Activated T-helper 2 cell treated with anti-CD3 and anti-CD28 coated beads, Interferon-gamma antibody, Interleukin-2, Interleukin-4, amounts not matched to agents 10 μg/mL and 5 μg/mL and 100 μg/mL, durations not matched to agents 14 hours and 24 hours and 36 hours (primary cell): ENCODE data around the gene TULP4. TPM values are rescaled to one million over a fixed set of nuclear protein-coding genes. Genes with fewer than 3 reads are reported as not detected.
"Not testable (repeated sequence)": the region's sequence is repeated elsewhere in the genome, so short reads cannot be mapped to it uniquely, and the experiment has no call there.

Source experiments
- DNase-seq: peaks from one replicate; pipeline ENCODE4 v3.0.0; 2021; ENCODE audit warnings: low spot score
- H3K27ac Mint-ChIP-seq: one replicate; pipeline ENCODE4 v1.8.0; 2021; ENCODE audit warnings: mixed read lengths
- H3K27me3 Mint-ChIP-seq: one replicate; pipeline ENCODE4 v1.8.0; 2021; ENCODE audit warnings: low read depth, mixed read lengths
- H3K36me3 Mint-ChIP-seq: one replicate; pipeline ENCODE4 v1.8.0; 2021; ENCODE audit warnings: low read depth, mixed read lengths
- H3K4me1 Mint-ChIP-seq: one replicate; pipeline ENCODE4 v1.8.0; 2021; ENCODE audit warnings: low read depth, mixed read lengths
- H3K4me3 Mint-ChIP-seq: one replicate; pipeline ENCODE4 v1.8.0; 2021; ENCODE audit warnings: low read depth, mild to moderate bottlenecking, moderate library complexity, mixed read lengths
- H3K9me3 Mint-ChIP-seq: one replicate; pipeline ENCODE4 v1.8.0; 2021; ENCODE audit warnings: mixed read lengths
- intact Hi-C: fragments of 100-400 bp; cut with micrococcal nuclease; formaldehyde crosslinking; loops from one replicate; pipeline ENCODE4 v1.15.1; 2023
- total RNA-seq: library from RNA; stranded (reverse); gene quantifications from 2 replicates; pipeline ENCODE4 v1.2.3, GENCODE V29; 2022

The TULP4 gene
- total RNA-seq, 1 donor from 2014 or later = 19.8 TPM

DNA sequence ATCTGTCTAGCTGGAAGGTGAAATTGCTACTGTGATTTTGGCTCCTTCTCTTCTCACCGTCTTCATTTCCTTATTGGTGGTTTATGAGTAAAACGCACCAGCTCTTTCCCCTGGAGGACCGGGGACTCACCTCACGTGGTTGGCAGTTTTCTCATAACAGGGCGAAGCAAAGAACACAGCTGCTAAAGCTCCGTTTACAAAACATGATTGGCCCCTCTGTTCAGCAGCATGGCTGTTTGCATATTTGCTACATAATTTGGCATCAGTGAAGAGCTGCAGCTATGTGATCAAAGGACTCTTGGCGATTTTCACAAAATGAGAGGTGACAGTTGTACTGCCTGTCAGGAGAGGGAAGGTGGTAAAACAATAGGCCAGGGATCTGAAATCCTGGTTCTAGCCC, 227.1 kb downstream of the TULP4 start:
- H3K27ac Mint-ChIP-seq = no peak overlapping the region
- H3K9me3 Mint-ChIP-seq = no peaks in the 10 kb centered on the region
- peaks cover 2% of the 10 kb centered on the region for H3K4me1 Mint-ChIP-seq
- no peak overlapping the region for H3K4me3 Mint-ChIP-seq
- no peaks in the 10 kb centered on the region for H3K36me3 Mint-ChIP-seq
- H3K27me3 Mint-ChIP-seq = peaks cover 44% of the 10 kb centered on the region
- intact Hi-C loops = no loop called here
- DNase-seq = no peak

DNA sequence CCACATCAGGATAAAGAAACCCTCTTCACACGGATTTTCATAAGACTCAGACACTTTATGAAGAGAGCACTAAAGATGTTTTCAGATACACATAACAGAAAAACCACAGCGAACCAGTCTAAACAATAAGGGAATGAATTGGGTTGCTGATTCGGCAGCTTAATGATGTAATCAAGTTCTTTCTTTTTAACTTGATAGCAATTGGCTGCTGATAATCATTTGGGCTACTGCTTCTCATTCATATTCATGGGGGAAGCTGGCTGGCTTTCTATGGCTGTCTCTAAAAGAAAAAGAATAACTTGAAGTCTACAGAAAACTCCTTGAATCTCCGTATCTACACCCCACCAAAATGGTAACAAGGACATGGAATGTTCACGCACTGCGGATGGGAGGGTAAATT, 227.6 kb downstream of the TULP4 start:
- Mint-ChIP-seq H3K4me1 (peaks cover 2% of the 10 kb centered on the region), H3K27me3 (peaks cover 44% of the 10 kb centered on the region), H3K36me3 (no peaks in the 10 kb centered on the region), H3K9me3 (no peaks in the 10 kb centered on the region), H3K27ac (no peak overlapping the region), H3K4me3 (no peak overlapping the region)
- DNase-seq = no peak
- intact Hi-C loops = no loop called here

DNA sequence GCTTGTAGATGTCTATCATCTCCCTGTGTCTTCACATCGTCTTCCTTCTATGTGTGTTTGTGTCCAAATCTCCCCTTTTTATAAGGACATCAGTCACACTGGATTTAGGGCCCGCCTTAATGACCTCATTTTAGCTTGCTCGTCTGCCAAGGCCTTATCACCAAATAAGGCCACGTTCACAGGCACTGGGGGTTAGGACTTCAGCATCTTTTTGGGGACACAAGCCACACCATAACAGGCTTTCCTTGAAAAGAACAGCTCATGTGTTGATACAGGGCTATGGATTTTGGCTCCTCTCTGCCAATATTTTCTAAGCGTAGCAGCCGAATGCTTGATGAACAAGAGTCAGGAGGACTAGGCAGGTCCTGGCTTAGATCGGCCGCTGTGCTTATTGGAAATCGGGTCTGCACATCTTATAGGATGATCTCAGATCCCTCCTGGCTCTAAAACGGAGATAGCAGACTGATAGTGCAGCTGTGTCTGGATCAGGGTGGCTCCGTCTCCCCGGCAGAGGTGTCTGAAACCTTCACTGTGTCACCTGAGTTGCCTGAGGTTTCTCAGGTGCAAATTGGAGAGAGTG, 231.4 kb downstream of the TULP4 start:
- Mint-ChIP-seq H3K27ac (no peak overlapping the region), H3K9me3 (no peaks in the 10 kb centered on the region), H3K4me3 (no peak overlapping the region), H3K4me1 (peaks cover under 1% of the 10 kb centered on the region), H3K27me3 (peaks cover 27% of the 10 kb centered on the region), H3K36me3 (no peaks in the 10 kb centered on the region)
- DNase-seq = no peak
- intact Hi-C loops = no loop called here

DNA sequence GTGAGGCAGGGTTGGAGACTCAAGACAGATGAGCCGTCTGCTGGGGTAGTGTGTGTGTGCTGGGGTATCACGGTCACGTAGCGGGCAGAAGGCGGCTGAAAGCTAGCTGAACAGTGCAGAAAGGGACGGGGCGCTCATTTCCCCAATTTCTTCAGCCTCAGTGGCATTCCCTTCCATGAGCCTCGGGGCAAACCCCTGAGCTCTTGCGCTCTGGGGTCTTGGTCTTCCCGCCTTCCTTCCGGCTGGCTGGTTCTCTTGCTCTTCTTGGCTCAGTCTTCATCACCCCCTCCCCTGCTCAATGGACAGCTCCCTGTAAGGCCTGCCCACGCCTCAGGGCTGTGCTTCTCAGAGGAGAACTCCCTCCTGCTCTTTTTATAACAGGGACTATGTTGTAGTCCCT, 232.2 kb downstream of the TULP4 start:
- Mint-ChIP-seq H3K4me3 (no peak overlapping the region), H3K27me3 (peaks cover 22% of the 10 kb centered on the region), H3K27ac (no peak overlapping the region), H3K9me3 (no peaks in the 10 kb centered on the region), H3K4me1 (no peaks in the 10 kb centered on the region), H3K36me3 (no peaks in the 10 kb centered on the region)
- no peak for DNase-seq
- intact Hi-C loops = no loop called here

DNA sequence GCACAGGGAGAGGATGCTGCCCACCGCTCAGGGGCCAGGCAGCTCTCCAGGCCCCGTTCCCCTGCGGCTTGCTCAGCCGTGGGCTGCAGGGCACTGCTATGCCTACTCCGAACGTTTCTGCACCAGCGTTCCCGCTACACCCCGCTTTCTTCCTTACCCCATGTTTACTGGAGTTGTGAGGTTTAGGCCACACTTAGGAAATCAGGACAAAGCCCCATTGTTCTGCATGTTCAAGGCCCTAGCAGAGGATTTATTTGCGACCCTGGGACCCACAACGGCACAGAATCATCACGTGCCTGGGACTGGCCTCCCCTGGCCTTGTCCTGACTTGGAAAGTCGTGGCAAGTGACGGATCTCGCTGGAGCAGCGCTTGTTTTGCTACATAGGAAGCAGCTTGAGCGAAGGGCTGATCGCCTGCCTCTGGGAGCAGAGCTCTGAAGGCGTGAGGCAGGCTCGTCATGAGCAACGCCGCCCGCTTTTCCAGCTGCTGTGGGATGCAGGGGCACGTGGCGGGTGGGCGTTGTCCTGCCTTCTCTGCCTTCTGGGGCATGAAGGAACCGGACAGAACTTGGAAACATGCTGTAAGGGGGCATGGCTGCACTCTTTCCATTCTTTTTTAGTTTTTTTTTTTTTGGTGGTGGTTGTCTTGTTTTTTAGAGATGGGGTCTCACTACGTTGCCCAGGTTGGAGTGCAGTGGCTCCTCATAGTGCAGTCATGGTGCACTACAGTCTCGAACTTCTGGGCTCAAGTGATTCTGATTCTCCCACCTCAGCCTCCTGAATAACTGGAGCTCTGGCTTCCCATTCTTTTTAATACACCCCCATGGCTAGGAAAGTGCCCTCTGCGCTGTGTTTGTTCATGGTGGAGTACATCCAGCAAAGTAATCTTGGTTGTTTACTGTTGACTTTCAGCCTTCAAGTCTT, 233.0 kb downstream of the TULP4 start:
- Mint-ChIP-seq H3K27ac (no peak overlapping the region), H3K27me3 (peaks cover 15% of the 10 kb centered on the region), H3K4me1 (no peaks in the 10 kb centered on the region), H3K4me3 (no peak overlapping the region), H3K36me3 (no peaks in the 10 kb centered on the region), H3K9me3 (no peaks in the 10 kb centered on the region)
- intact Hi-C loops = no loop called here
- DNase-seq = no peak

DNA sequence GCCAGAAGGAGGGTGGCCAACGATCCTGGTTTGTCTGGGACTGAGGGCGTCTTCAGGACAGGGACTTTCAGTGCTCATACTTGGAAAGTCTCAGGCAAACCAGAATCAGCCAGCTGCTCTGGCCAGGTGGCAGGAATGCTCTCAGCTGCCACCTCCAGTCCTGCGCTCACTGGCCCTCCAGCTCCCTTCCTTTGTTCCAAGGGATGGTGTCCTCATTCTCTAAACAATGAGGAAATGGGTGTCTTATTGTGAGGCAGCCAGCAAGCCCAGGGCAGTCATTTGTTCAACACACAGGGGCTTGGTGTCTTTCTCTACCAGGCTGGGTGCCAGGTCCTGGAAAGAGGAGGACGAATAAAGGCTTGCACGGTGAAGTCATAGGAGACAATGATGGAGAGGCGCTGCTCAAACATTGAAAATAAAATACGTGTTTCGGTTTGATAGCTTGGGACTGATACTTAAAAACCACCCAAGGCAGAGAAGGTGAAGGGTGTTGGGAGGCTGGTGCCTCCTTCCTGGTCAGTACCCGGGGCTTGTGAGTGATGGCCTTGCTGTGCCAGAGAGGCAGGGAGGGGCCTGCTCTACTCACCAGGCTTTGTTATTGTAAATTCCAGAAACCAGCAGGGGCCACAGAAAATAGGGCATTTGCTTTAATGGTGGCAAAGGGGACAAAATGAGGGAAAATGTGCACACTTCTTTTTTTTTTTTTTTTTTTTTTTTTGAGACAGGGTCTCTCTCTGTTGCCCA, 236.3 kb downstream of the TULP4 start:
- no peak overlapping the region for H3K4me3 Mint-ChIP-seq
- no peak for DNase-seq
- H3K9me3 Mint-ChIP-seq = no peaks in the 10 kb centered on the region
- peaks cover 15% of the 10 kb centered on the region for H3K27me3 Mint-ChIP-seq
- H3K4me1 Mint-ChIP-seq = no peaks in the 10 kb centered on the region
- no peaks in the 10 kb centered on the region for H3K36me3 Mint-ChIP-seq
- no peak overlapping the region for H3K27ac Mint-ChIP-seq
- intact Hi-C loops = no loop called here

DNA sequence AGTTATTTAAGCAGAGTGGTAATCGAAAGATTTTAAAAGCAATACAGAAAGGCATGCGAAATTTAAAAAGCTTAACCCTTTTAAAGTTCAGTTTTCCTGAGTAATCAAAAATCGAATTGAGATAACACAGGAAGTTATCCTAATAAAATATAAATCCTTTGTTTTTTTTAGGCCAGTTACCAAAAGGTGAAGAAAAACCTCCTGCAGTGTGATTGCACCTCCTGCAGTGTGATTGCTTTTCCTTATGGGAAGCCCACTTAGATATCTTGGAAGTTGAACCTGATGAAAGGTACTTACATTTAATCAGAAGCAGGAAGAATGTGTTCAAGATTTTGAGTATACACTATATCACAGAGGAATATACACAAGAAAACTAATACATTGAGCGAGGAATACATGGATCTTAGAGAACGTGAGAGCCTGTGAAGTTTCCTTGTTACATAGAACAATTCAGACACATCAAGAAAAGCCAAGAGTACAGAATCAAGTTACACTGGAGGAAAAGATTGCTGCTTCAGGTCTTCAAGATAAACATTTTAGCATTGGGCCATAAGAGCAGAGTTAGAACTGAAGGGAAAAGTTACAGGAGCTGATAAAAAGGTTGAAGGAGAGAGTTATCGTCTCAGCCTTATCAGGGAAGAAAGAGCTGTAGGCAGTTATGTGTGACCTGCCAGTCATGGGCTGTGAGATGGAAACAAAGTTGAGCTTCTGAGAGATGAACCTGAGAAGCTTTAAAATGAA, 240.0 kb downstream of the TULP4 start:
- no peak overlapping the region for H3K4me3 Mint-ChIP-seq
- no peak overlapping the region for H3K27ac Mint-ChIP-seq
- intact Hi-C loops = no loop called here
- H3K9me3 Mint-ChIP-seq = no peaks in the 10 kb centered on the region
- peaks cover 2% of the 10 kb centered on the region for H3K4me1 Mint-ChIP-seq
- no peaks in the 10 kb centered on the region for H3K36me3 Mint-ChIP-seq
- peaks cover 27% of the 10 kb centered on the region for H3K27me3 Mint-ChIP-seq
- no peak for DNase-seq

DNA sequence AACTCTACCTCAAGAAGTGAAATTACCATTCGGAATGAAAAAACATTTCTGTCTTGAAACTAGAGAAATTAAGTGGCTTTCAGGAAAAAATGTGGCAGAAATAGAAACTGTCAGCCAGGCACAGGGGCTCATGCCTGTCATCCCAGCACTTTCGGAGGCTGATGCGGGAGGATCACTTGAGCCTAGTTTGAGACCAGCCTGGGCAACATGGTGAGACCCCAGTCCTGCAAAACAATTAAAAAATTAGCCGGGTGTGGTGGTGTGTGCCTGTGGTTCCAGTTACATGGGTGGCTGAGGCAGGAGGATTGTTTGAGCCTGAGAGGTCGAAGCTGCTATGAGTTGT, 240.5 kb downstream of the TULP4 start:
- no peak overlapping the region for H3K27ac Mint-ChIP-seq

DNA sequence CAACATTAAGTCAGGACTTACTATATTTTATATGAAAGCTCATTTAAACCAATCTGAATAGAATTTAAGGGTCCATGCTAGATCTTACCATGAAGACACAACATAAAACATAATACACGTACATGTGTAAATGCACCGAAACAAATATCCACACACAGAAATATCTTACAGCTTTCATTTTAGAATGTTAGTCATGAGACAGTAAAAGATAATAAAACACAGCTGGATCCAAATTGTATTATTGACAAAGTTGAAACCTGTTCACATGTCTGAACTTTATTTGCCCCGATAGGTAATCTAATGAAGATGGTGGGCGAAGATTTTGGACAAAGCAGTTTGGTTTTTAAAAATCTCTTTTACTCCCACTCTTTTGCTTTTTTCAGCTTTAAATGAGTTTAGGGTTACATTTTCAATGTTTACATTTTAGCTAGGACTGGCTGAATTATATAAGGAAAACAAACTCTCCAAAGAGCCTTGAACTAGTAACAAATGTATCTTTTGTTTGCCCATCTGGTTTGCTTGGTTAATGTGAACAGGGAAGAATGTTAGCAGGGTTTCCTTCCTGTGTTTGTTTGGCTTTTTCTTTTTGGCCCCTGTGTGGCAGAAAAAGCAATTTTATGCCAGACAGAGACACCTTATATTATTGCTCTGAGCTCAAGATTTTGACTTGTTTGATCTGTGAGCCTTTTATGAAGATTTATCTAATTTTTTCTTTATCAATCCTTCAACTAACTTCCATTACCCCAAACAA, 242.5 kb downstream of the TULP4 start:
- H3K36me3 Mint-ChIP-seq = no peaks in the 10 kb centered on the region
- H3K27me3 Mint-ChIP-seq = peaks cover 18% of the 10 kb centered on the region
- DNase-seq = no peak
- no peak overlapping the region for H3K4me3 Mint-ChIP-seq
- intact Hi-C loops = no loop called here
- H3K4me1 Mint-ChIP-seq = peaks cover 4% of the 10 kb centered on the region
- no peaks in the 10 kb centered on the region for H3K9me3 Mint-ChIP-seq
- no peak overlapping the region for H3K27ac Mint-ChIP-seq

More for the DNA sequence above, 240.5 kb downstream of the TULP4 start:
- H3K4me1 Mint-ChIP-seq = peaks cover 2% of the 10 kb centered on the region
- H3K27me3 Mint-ChIP-seq = peaks cover 27% of the 10 kb centered on the region
- no peaks in the 10 kb centered on the region for H3K9me3 Mint-ChIP-seq
- H3K4me3 Mint-ChIP-seq = no peak overlapping the region
- intact Hi-C loops = no loop called here
- no peak for DNase-seq
- H3K36me3 Mint-ChIP-seq = no peaks in the 10 kb centered on the region

DNA sequence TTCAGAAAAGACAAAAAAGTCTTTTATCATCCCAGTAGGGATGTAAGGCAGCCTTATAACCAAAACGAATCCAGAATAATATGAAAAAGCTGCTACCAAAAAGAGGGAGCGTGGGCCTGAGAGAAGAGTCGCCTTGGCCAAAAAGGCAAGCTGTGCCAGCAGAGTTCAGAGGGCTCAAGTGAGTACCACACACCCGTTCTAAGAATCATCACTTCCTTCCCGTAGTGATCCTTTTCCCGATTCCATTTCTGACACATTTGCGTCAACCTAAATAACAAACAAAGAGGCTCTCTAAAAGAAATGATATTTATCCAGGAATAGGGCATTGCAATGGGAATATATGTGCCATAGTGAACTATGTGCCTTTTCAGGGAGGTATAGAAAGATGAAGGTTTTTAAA, 243.8 kb downstream of the TULP4 start:
- no peak for DNase-seq

DNA sequence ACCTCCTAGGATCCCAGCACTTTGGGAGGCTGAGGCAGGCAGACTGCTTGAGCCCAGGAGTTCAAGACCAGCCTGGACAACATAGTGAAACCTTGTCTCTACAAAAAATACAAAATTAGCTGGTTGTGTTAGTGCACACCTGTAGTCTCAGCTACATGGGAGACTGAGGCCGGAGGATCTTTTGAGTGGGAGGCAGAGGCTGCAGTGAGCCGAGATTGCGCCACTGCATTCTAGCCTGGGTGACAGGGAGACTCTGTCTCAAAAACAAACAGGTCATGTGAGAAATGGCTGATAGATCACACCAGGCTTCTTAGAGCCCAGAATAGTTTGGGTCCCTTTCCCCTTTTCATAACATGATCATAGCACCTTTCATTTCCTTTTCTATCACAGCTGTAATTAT, 244.8 kb downstream of the TULP4 start:
- H3K27ac Mint-ChIP-seq, H3K4me3 Mint-ChIP-seq, H3K9me3 Mint-ChIP-seq, intact Hi-C loops, H3K36me3 Mint-ChIP-seq, DNase-seq: not testable (repeated sequence)
- Mint-ChIP-seq H3K4me1 (peaks cover 19% of the 10 kb centered on the region), H3K27me3 (peaks cover 18% of the 10 kb centered on the region)

More for the DNA sequence above, 243.8 kb downstream of the TULP4 start:
- Mint-ChIP-seq H3K4me3 (no peak overlapping the region), H3K36me3 (no peaks in the 10 kb centered on the region), H3K27ac (no peak overlapping the region), H3K9me3 (no peaks in the 10 kb centered on the region), H3K4me1 (peaks cover 9% of the 10 kb centered on the region), H3K27me3 (peaks cover 18% of the 10 kb centered on the region)
- intact Hi-C loops = no loop called here

DNA sequence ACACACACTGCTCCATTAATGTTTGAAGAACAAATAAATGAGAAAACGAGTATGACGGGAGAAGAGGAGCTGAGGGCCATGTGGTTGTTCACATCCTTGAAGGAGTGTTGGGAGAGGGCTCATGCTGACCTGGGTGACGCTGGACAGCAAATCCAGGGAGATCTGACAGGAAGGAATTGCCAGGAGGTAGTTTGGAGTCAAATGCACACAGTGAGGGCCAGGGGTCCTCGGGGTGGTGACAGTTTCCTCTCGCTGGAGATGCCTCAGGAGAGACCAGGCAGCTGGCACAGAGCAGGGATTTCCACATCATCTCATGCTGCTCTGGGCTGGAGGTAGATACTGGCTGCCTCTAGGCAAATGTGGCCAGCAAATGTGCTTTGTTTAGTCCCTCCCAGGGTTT, 245.7 kb downstream of the TULP4 start:
- no peak overlapping the region for H3K27ac Mint-ChIP-seq
- H3K4me3 Mint-ChIP-seq = no peak overlapping the region
- intact Hi-C loops = no loop called here
- peaks cover 14% of the 10 kb centered on the region for H3K36me3 Mint-ChIP-seq
- H3K9me3 Mint-ChIP-seq = no peaks in the 10 kb centered on the region
- H3K27me3 Mint-ChIP-seq = peaks cover 13% of the 10 kb centered on the region
- no peak for DNase-seq
- peaks cover 25% of the 10 kb centered on the region for H3K4me1 Mint-ChIP-seq
